ENCODE measurements around the gene ZMYND8.

DNA sequence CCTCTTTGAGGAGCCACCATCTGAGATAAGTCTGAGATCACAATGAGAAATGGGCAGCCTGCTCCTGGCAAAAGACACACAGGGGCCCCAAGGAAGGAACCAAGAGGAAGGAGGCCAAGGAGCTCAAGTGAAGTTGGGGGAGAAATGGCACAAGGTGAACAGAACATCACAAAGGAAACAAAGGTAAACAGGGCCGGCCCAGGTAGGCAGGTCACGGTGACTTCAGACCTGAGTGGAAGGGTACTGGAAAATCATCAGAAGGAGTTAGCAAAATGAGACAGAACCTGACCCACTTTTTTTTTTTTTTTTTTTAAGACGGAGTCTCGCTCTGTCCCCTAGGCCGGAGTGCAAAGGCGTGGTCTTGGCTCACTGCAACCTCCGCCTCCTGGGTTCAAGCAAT lies 11.3 kb downstream of the ZMYND8 start:
- no peak for TF ChIP-seq YY1 (IDR thresholded peaks at IDR 0.05; ENCODE audit: insufficient read depth, insufficient read length)
- TF ChIP-seq ZNF274 (IDR thresholded peaks at IDR 0.05; ENCODE audit: low read depth, low read length), result no peak

All from NT2/D1 (cell line).